ENCODE data around the gene PCID2.

PCID2 gene

DNA sequence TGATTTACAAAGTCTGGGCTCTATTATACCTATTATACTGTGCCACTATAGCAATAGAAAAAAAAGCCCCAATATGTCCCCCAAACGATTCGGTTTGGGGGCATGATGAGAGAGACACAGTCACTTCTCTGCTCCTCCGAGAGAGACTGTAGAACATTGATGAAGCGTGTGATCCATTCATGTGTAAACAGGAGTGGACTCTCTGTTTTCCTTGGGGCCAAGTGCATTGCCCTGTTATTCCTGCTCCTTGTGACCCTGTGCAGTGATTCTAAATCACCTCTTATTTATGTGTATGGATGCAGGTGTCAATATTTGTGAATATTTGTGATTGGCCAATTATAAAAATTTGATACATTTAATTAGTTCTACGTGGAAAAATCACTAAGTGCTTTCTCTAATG lies 68.9 kb downstream of the PCID2 start:
- no peak overlapping the region for H3K4me3 ChIP-seq (ENCODE audit: low read depth, low read length)
- TF ChIP-seq, protein P1, sequence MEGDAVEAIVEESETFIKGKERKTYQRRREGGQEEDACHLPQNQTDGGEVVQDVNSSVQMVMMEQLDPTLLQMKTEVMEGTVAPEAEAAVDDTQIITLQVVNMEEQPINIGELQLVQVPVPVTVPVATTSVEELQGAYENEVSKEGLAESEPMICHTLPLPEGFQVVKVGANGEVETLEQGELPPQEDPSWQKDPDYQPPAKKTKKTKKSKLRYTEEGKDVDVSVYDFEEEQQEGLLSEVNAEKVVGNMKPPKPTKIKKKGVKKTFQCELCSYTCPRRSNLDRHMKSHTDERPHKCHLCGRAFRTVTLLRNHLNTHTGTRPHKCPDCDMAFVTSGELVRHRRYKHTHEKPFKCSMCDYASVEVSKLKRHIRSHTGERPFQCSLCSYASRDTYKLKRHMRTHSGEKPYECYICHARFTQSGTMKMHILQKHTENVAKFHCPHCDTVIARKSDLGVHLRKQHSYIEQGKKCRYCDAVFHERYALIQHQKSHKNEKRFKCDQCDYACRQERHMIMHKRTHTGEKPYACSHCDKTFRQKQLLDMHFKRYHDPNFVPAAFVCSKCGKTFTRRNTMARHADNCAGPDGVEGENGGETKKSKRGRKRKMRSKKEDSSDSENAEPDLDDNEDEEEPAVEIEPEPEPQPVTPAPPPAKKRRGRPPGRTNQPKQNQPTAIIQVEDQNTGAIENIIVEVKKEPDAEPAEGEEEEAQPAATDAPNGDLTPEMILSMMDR (conservative IDR thresholded peaks at IDR 0.05; ENCODE audit: low read depth, low read length), result no peak
- no peak for DNase-seq (ENCODE audit: low read depth)

DNA sequence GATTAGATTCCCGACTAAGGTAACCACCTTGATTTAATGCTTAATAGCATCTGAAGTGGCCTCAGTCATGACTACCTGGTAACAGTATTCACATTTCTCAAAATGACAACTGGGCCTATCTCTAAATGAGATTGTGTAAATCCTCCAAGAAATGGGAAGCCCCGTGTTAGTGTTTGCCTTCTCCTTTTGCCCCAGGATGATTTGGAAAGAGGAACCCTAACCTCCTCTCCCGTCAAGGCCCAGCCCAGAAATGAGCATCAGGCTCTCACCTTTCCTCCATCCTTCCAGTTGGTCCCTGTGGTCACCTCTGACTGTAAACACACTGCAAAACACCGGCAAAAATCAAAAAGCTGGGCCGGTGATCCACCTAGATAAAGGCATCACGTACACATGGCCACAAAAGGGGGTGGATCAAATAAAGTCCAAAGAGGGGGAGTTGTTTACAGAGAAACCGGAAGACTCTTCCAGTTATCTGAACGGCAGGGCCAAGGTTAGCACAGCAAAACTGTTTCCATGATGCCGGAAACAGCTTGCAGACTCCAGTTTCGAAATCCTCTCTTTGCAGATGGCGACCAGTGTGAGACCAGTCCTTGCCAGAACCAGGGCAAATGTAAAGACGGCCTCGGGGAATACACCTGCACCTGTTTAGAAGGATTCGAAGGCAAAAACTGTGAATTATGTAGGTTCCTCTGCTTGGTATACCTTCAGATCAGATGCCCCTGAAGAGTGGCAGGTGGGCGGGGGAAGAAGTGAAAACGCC lies 69.5 kb downstream of the PCID2 start:
- H3K4me3 ChIP-seq (ENCODE audit: low read depth, low read length), result no peak overlapping the region
- TF ChIP-seq, protein P1 (conservative IDR thresholded peaks at IDR 0.05; ENCODE audit: low read depth, low read length), result no peak
- peak; percentile 29 for DNase-seq (ENCODE audit: low read depth)

DNA sequence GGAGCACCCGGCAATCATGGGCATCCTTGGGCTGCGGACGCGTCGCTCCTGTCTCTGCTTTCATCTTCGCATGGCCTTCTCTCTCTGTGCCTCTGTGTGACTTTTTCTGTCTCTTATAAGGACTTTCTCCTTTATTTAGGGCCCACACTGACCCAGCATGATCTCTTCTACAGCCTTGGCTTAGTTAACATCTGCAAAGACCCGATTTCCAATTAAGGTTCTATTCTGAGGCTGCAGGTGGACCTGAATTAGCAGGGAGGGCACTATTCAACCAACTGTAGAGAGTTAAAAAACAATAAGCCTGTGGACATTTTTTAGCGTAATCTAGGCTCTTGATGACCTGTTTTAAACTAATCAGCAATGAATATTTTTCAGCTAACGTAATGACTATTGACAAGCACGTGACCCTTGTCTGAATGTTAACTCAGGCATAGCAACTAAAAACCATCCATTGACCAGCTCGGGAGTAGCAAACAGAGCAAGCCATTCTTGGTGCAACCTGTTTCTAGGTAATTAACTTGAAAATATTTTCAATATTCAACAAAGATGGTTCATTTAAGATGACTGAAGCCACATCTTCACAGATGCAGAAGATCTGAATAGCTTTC lies 70.7 kb downstream of the PCID2 start:
- TF ChIP-seq, protein P1 (conservative IDR thresholded peaks at IDR 0.05; ENCODE audit: low read depth, low read length), result no peak
- no peak overlapping the region for H3K4me3 ChIP-seq (ENCODE audit: low read depth, low read length)
- no peak for DNase-seq (ENCODE audit: low read depth)

DNA sequence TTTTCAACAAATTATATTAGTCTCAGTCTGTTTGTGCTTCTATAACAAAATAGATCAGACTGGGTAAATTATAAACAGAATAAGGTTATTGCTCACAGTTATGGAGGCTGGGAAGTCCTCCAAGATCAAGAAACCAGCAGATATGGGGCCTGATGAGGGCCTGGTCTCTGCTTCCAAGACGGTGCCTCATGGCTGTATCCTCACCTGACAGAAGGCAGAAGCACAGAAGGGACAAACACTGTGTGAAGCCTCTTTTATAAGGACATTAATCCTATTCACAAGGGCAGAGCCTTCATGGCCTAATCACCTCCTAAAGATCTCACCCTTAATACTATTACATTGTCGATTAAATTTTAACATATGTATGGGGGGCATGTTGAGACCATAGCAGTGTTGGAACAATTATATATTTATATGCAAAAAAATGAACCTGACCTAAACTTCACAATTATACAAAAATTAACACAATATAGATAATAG lies 73.1 kb downstream of the PCID2 start:
- no peak overlapping the region for H3K4me3 ChIP-seq (ENCODE audit: low read depth, low read length)
- TF ChIP-seq, protein P1 (conservative IDR thresholded peaks at IDR 0.05; ENCODE audit: low read depth, low read length), result no peak
- DNase-seq (ENCODE audit: low read depth), result no peak

DNA sequence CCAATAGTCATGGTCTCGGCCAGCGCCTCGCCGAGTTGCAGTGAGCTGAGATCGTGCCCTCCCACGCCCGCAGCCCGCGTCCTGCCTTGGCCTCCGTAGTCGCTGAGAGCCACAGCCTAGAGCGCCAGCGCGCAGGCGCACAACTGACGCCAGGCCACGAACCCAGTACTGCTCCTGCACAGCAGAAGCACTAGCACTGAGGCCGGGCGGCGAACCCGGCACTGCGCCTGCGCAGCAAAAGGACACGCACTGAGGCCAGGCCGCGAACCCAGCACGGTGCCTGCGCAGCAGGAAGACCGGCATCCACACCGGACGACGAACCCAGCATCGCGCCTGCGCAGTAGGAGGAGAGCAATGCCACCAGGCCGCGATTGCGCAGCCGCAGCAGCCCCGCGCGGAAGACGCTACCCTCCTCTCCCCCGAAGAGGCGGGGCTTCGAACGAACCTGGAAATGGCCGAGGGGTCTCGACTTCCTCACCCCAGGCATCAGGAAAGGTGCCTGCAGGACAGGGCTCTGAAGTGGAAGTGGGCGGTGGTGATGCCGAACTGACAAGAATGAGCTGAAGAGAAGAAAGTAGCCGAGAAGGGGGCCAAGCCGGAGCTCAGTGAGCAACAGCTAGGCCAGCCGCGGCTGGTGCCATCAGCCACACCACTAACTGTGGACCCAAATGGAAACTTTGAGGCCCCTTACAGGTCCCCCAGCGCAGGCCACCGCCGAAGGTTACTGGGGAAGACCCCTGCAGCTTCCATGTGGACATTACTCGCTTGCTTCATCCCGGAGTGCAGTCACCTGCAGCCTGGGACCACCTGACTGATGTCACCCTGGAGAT lies 78.3 kb downstream of the PCID2 start:
- TF ChIP-seq, protein P1 (conservative IDR thresholded peaks at IDR 0.05; ENCODE audit: low read depth, low read length), result no peak
- DNase-seq (ENCODE audit: low read depth), result peak; percentile 26
- H3K4me3 ChIP-seq (ENCODE audit: low read depth, low read length), result peak overlapping the region; percentile 39

DNA sequence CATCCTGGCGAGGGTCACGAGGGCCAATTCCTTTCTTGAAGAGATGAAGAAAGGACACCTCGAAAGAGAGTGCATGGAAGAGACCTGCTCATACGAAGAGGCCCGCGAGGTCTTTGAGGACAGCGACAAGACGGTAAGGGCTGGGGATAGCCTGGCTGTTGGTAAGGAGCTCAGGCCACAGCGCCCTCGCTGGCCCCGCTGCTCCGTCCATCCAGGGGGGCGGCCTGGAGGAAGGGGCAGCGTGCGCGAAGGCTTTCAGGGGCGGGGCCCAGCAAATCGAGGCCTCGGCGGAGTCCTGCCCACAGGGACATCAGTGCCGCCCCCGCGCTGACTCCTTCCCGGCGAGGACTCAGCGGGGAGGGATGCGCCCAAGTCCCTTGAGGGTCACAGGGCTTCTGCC lies 79.0 kb downstream of the PCID2 start:
- no peak overlapping the region for H3K4me3 ChIP-seq (ENCODE audit: low read depth, low read length)
- no peak for DNase-seq (ENCODE audit: low read depth)
- TF ChIP-seq, protein P1 (conservative IDR thresholded peaks at IDR 0.05; ENCODE audit: low read depth, low read length), result no peak
